WTC11 (cell line): ENCODE measurements around the gene DRD4. TPM values are rescaled to one million over a fixed set of nuclear protein-coding genes. Genes with fewer than 3 reads are reported as not detected.

Source experiments
- ATAC-seq: fragments of 200-7000 bp; cut with Tn5 transposase; 2 replicates; pipeline ENCODE4 v1.10.0; 2021; ENCODE audit warnings: mild to moderate bottlenecking, moderate library complexity
- Bru-seq: library from RNA; stranded (reverse); fragments of 400-500 nt; gene quantifications from one replicate; lab custom pipeline; 2021; lab: Mats Ljungman, UMichigan
- CTCF ChIA-PET: fragments of 300-600 bp; sonication (Branson Sonifier 250); formaldehyde crosslinking; loops from one replicate; lab custom pipeline; 2021; ENCODE audit warnings: antibody characterized with exemption; lab: Charles Lee
- POLR2A ChIA-PET: fragments of 350-600 bp; sonication (Branson Sonifier 250); formaldehyde crosslinking; loops from one replicate; lab custom pipeline; 2021; ENCODE audit warnings: antibody characterized with exemption; lab: Charles Lee
- DNase-seq: peaks from one replicate; pipeline ENCODE4 v3.0.0; 2021; ENCODE audit warnings: low spot score
- H3K27ac Mint-ChIP-seq: 2 replicates; pipeline ENCODE4 v1.8.0; 2021; ENCODE audit warnings: mixed read lengths
- H3K27me3 Mint-ChIP-seq: 2 replicates; pipeline ENCODE4 v1.8.0; 2021; ENCODE audit warnings: low read depth, mild to moderate bottlenecking, moderate library complexity, mixed read lengths
- H3K36me3 Mint-ChIP-seq: 2 replicates; pipeline ENCODE4 v1.8.0; 2021; ENCODE audit warnings: mixed read lengths
- H3K4me1 Mint-ChIP-seq: 2 replicates; pipeline ENCODE4 v1.8.0; 2022; ENCODE audit warnings: mixed read lengths
- H3K4me3 Mint-ChIP-seq: 2 replicates; pipeline ENCODE4 v1.8.0; 2021; ENCODE audit warnings: mild to moderate bottlenecking, moderate library complexity, mixed read lengths
- H3K9me3 Mint-ChIP-seq: 2 replicates; pipeline ENCODE4 v1.8.0; 2021; ENCODE audit warnings: mixed read lengths
- ATF2 ChIP-seq: sonication (generic); formaldehyde crosslinking; IDR thresholded peaks from 2 replicates; pipeline ENCODE4 v1.8.1; 2022; ENCODE audit warnings: low read depth, missing genetic modification reagents, borderline replicate concordance
- CTCF ChIP-seq: fragments of 200-600 bp; IDR thresholded peaks from 2 replicates; pipeline ENCODE4 v1.8.0; 2022; ENCODE audit warnings: antibody characterized with exemption
- E2F1 ChIP-seq: sonication (generic); formaldehyde crosslinking; IDR thresholded peaks from 2 replicates; pipeline ENCODE4 v1.8.0; 2022; ENCODE audit warnings: mild to moderate bottlenecking, missing genetic modification reagents
- E2F4 ChIP-seq: sonication (generic); formaldehyde crosslinking; IDR thresholded peaks from 2 replicates; pipeline ENCODE4 v1.8.1; 2022; ENCODE audit warnings: low read depth, mild to moderate bottlenecking, moderate library complexity, missing genetic modification reagents, borderline replicate concordance
- E2F5 ChIP-seq: sonication (generic); formaldehyde crosslinking; IDR thresholded peaks from 2 replicates; pipeline ENCODE4 v1.8.1; 2022; ENCODE audit warnings: mild to moderate bottlenecking, moderate library complexity, missing genetic modification reagents
- ESRRA ChIP-seq: sonication (generic); formaldehyde crosslinking; IDR thresholded peaks from 2 replicates; pipeline ENCODE4 v1.8.1; 2022; ENCODE audit warnings: mild to moderate bottlenecking, missing genetic modification reagents, borderline replicate concordance
- FOXP1 ChIP-seq: sonication (generic); formaldehyde crosslinking; IDR thresholded peaks from 2 replicates; pipeline ENCODE4 v1.8.0; 2022; ENCODE audit warnings: missing genetic modification reagents, mild to moderate bottlenecking, moderate library complexity, borderline replicate concordance
- FOXP4 ChIP-seq: sonication (generic); formaldehyde crosslinking; IDR thresholded peaks from 2 replicates; pipeline ENCODE4 v1.8.0; 2022; ENCODE audit warnings: mild to moderate bottlenecking, missing genetic modification reagents
- GTF2I ChIP-seq: fragments of 250-450 bp; sonication (Bioruptor Pico); conservative IDR thresholded peaks from 2 replicates; pipeline ENCODE4 v1.4.0; 2021; ENCODE audit warnings: mild to moderate bottlenecking
- HMGXB4 ChIP-seq: sonication (generic); formaldehyde crosslinking; IDR thresholded peaks from 2 replicates; pipeline ENCODE4 v1.8.1; 2023; ENCODE audit warnings: mild to moderate bottlenecking, moderate library complexity, missing genetic modification reagents
- IRF2 ChIP-seq: sonication (generic); formaldehyde crosslinking; IDR thresholded peaks from 2 replicates; pipeline ENCODE4 v1.8.0; 2022; ENCODE audit warnings: low read depth, missing genetic modification reagents, borderline replicate concordance
- JAZF1 ChIP-seq: fragments of 250-450 bp; sonication (Bioruptor Pico); IDR thresholded peaks from 2 replicates; pipeline ENCODE4 v1.9.0; 2021; ENCODE audit warnings: moderate library complexity, mild to moderate bottlenecking, inconsistent platforms
- MAX ChIP-seq: sonication (generic); formaldehyde crosslinking; IDR thresholded peaks from 2 replicates; pipeline ENCODE4 v1.8.0; 2022; ENCODE audit warnings: mild to moderate bottlenecking, missing genetic modification reagents
- MYBL2 ChIP-seq: sonication (generic); formaldehyde crosslinking; IDR thresholded peaks from 2 replicates; pipeline ENCODE4 v1.8.1; 2023; ENCODE audit warnings: mild to moderate bottlenecking, moderate library complexity, missing genetic modification reagents
- PRRX2 ChIP-seq: fragments of 250-450 bp; sonication (Bioruptor Pico); IDR thresholded peaks from 2 replicates; pipeline ENCODE4 v1.8.0; 2021; ENCODE audit warnings: mild to moderate bottlenecking
- RORB ChIP-seq: fragments of 250-450 bp; sonication (Bioruptor Pico); IDR thresholded peaks from 2 replicates; pipeline ENCODE4 v1.9.0; 2021; ENCODE audit warnings: mild to moderate bottlenecking
- SP1 ChIP-seq: sonication (generic); formaldehyde crosslinking; conservative IDR thresholded peaks from 2 replicates; pipeline ENCODE4 v1.8.1; 2022; ENCODE audit warnings: missing genetic modification reagents
- TEAD1 ChIP-seq: sonication (generic); formaldehyde crosslinking; IDR thresholded peaks from 2 replicates; pipeline ENCODE4 v1.8.0; 2022; ENCODE audit warnings: mild to moderate bottlenecking, missing genetic modification reagents
- USF1 ChIP-seq: sonication (generic); formaldehyde crosslinking; IDR thresholded peaks from 2 replicates; pipeline ENCODE4 v1.8.0; 2022; ENCODE audit warnings: mild to moderate bottlenecking, missing genetic modification reagents
- ZBTB21 ChIP-seq: sonication (generic); formaldehyde crosslinking; IDR thresholded peaks from 2 replicates; pipeline ENCODE4 v1.8.1; 2023; ENCODE audit warnings: mild to moderate bottlenecking, missing genetic modification reagents, borderline replicate concordance
- ZNF263 ChIP-seq: sonication (generic); formaldehyde crosslinking; IDR thresholded peaks from 2 replicates; pipeline ENCODE4 v1.8.1; 2022; ENCODE audit warnings: low read depth, mild to moderate bottlenecking, moderate library complexity, missing genetic modification reagents
- ZNF317 ChIP-seq: sonication (generic); formaldehyde crosslinking; IDR thresholded peaks from 2 replicates; pipeline ENCODE4 v1.8.1; 2023; ENCODE audit warnings: low read depth, mild to moderate bottlenecking, moderate library complexity, missing genetic modification reagents, borderline replicate concordance
- ZNF396 ChIP-seq: fragments of 250-450 bp; sonication (Bioruptor Pico); IDR thresholded peaks from 2 replicates; pipeline ENCODE4 v1.8.0; 2021; ENCODE audit warnings: mild to moderate bottlenecking, moderate library complexity, borderline replicate concordance
- long read RNA-seq, 3 experiments: library from RNA in 1 of 3; library from capped mRNA in 1 of 3; library from polyadenylated mRNA in 1 of 3; unstranded in 2 of 3; stranded (forward) in 1 of 3; transcript quantifications; one replicate each; pipeline ENCODE4 v2.0.0, GENCODE V29; 2021
- total RNA-seq: library from RNA; stranded (reverse); gene quantifications from 3 replicates; pipeline ENCODE4 v1.2.3, GENCODE V29; 2021

Gene DRD4
- 3.7 to 5.8 TPM (median 5.5 TPM) in 3 replicates for total RNA-seq
- Bru-seq, nascent RNA = percentile 50 among the genes with signal in this experiment
- long read RNA-seq, experiment 1, partial matches to known transcripts = 1 of 3 reads
- long read RNA-seq, experiment 1, other reads (novel, unspliced or antisense) = 1 of 3 reads
- long read RNA-seq, experiment 2, partial matches to known transcripts = 2 of 5 reads
- long read RNA-seq, experiment 2, other reads (novel, unspliced or antisense) = 2 of 5 reads
- long read RNA-seq, experiment 3 = 0 reads

- CTCF ChIA-PET = interaction anchor here (0.8 kb wide), 1 partner anchor 91 kb away, joined by 4 read pairs; no protein-coding TSS in a partner anchor
- Mint-ChIP-seq H3K4me1 (peaks cover 21% of the 10 kb centered on the region), H3K4me3 (peak within 1 kb of the TSS; percentile 67), H3K9me3 (no peaks in the 10 kb centered on the region), H3K36me3 (no peaks in the 10 kb centered on the region), H3K27ac (no peak within 1 kb of the TSS), H3K27me3 (peaks cover 53% of the 10 kb centered on the region)
- ATAC-seq (peak; percentile 28), DNase-seq (peak; percentile 48)
- POLR2A ChIA-PET = interaction anchor here (0.5 kb wide), 1 partner anchor 73 kb away, joined by 3 read pairs; no protein-coding TSS in a partner anchor
- TF ChIP-seq ATF2 = no peak
- TF ChIP-seq ZBTB21 (CRISPR knock-in tag) = peak; percentile 52; the same call in 1 of the 2 replicates
- no peak for TF ChIP-seq ZNF263 (CRISPR knock-in tag)
- TF ChIP-seq FOXP1 (CRISPR knock-in tag) = no peak; the same call in 1 of the 2 replicates
- no peak for TF ChIP-seq PRRX2 (CRISPR knock-in tag)
- TF ChIP-seq E2F4 (CRISPR knock-in tag) = 0 out of 2 replicates have a peak, but pooled peaks have one; percentile 59
- no peak for TF ChIP-seq ZNF396
- TF ChIP-seq MAX = peak; percentile 34; the same call in 1 of the 2 replicates
- TF ChIP-seq USF1 (CRISPR knock-in tag) = peak; percentile 41; the same call in 1 of the 2 replicates
- no peak for TF ChIP-seq IRF2
- peak; percentile 37; the same call in 1 of the 2 replicates for TF ChIP-seq MYBL2 (CRISPR knock-in tag)
- TF ChIP-seq RORB (CRISPR knock-in tag) = no peak
- TF ChIP-seq ZNF317 (CRISPR knock-in tag) = no peak
- TF ChIP-seq E2F1 = no peak
- TF ChIP-seq FOXP4 (CRISPR knock-in tag) = peak; percentile 36; the same call in 1 of the 2 replicates
- no peak for TF ChIP-seq JAZF1 (CRISPR knock-in tag)
- TF ChIP-seq ESRRA (CRISPR knock-in tag) = no peak
- TF ChIP-seq SP1 (CRISPR knock-in tag) = peak; percentile 29; the same call in 1 of the 2 replicates
- TF ChIP-seq GTF2I (CRISPR knock-in tag) = no peak
- no peak for TF ChIP-seq HMGXB4 (CRISPR knock-in tag)
- TF ChIP-seq CTCF = no peak
- no peak for TF ChIP-seq E2F5 (CRISPR knock-in tag)
- no peak for TF ChIP-seq TEAD1 (CRISPR knock-in tag)
Measured at GRCh38 chr11:636511-637332, at the start of gene DRD4. DRD4 (plus strand) TSS chr11:637269; CDS start chr11:637305, 36 bp downstream.
